HG03066 (cell line): ENCODE measurements around the gene FAM3A.
A peak's percentile ranks its signal among the peaks of the same experiment; 100 is the strongest.
"Not testable (repeated sequence)": the region's sequence is repeated elsewhere in the genome, so short reads cannot be mapped to it uniquely, and the experiment has no call there.

Source experiments
- ATAC-seq: cut with Tn5 transposase; IDR thresholded peaks from one replicate; pipeline ENCODE4 v1.9.1; 2021; ENCODE audit warnings: low read depth; ENCODE audit not compliant: unreplicated experiment

Gene FAM3A, protein sequence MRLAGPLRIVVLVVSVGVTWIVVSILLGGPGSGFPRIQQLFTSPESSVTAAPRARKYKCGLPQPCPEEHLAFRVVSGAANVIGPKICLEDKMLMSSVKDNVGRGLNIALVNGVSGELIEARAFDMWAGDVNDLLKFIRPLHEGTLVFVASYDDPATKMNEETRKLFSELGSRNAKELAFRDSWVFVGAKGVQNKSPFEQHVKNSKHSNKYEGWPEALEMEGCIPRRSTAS

DNA sequence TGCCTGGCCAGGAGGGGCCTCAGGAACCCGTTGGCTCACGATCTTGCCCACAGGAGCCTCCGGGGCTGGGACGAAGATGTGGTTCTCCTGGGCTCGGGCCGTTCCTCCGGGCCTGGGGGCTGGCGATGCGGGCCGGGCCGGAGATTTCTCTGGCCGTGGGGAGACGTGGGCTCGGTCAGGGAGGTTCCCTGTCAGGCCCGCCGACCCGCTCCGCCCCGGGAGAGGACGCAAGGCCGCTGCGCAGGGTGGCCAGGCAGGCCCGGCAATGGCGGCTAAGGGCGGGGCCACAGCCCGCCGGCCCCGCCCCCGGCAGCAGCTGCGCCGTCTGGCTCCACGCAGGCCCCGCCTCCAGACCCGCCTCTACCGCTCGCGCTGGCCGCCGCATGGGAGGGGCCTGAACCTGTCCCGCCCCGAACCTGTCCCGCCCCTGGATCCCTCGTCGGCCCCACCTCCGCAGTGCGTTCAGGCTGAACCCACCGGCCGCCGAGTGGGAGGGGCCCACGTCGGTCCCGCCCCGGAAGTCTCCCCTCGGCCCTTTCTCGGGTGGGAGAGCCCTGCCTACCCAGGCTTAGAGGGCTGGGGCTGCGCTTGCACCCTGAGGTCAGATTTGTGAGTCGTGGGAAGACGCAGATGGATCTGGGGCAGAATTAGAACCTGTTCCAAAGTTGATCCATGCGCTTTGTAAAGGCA, at the start of gene FAM3A:
TSS of gene FAM3A (minus strand) at position 267 of the 690 bp plus-strand sequence. CDS start 460 bp downstream, outside the sequence.
- peak; percentile 84 for ATAC-seq

DNA sequence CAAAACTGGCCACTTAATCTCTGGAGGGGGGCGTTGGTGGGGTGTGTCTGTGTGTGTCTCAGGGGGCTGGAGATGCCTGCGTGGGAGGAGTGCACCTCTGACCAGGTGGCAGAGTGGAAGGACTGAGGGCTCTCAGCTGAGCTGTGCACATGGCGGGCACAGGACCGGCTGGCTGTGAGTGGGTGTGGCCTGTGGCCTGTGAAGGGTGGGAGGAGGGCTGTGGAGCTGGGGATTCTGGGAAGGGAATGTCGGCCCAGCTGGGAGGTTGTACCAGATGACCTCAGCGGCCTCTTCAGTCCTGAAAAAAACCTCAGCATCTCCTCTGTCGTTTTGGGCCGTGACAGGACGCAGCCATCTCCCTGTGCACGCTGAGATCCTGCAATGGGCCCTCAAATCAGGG, 46.3 kb upstream of the FAM3A start:
- ATAC-seq = not testable (repeated sequence)

DNA sequence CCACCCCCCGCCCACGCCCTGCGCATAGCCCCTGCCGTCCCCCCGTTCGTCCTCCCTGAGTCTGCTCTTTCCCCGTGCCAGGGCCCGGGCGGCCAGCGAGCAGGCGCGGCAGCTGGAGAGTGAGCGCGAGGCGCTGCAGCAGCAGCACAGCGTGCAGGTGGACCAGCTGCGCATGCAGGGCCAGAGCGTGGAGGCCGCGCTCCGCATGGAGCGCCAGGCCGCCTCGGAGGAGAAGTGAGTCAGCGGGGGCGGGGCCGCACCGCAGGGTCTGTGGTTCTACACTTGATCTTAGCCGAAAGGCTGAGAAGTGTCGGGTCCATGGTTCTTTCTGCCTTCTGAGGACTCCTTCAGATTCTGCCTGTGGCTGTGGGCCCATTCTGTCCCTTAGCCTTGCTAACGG, 44.3 kb upstream of the FAM3A start:
- not testable (repeated sequence) for ATAC-seq

DNA sequence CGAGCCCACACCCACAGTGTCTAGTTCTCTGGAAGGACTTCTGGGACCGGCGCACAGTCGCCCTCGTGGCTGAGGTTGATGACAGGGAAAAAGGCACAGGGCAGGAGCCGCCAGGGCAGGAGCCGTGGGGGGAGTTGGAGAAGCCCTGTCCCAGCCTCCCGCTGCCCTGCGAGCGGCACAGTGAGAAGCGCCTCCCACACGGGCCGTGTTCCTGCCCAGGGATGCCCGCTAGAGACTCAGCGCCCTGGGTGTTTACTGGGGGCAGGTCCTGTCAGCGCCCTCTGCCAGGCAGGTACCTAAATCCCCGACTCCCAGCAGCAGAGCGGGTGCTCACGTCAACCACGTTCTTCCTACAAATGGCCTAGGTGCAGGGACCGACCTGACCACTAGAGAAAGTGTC, 42.9 kb upstream of the FAM3A start:
- not testable (repeated sequence) for ATAC-seq

DNA sequence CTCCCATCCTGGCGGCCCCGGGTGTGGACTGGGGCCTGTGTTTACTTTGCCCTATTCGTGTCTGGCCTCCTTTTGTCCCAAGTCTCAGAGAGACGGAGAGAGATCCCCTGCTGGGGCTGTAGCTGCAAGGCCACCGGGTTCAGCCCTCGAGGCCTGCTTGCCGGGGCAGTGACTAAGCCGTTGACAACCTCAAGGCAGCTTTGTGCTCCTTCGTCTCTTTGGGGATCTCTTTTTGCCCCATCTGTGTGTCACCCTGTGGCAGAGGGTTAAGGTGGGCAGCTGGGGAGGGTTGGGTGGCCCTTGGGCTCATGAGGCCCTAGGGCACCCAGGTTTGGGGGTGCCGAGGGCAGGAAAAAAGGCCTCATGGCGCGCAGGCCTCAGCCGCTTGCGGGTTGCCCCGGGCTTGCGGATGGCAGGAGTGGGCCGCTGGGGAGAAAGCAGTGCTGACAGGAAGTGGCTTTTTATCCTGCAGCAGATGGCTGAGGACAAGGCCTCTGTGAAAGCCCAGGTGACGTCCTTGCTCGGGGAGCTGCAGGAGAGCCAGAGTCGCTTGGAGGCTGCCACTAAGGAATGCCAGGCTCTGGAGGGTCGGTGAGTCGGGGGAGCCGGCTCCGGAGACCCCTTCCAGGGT, 42.1 kb upstream of the FAM3A start:
- not testable (repeated sequence) for ATAC-seq

DNA sequence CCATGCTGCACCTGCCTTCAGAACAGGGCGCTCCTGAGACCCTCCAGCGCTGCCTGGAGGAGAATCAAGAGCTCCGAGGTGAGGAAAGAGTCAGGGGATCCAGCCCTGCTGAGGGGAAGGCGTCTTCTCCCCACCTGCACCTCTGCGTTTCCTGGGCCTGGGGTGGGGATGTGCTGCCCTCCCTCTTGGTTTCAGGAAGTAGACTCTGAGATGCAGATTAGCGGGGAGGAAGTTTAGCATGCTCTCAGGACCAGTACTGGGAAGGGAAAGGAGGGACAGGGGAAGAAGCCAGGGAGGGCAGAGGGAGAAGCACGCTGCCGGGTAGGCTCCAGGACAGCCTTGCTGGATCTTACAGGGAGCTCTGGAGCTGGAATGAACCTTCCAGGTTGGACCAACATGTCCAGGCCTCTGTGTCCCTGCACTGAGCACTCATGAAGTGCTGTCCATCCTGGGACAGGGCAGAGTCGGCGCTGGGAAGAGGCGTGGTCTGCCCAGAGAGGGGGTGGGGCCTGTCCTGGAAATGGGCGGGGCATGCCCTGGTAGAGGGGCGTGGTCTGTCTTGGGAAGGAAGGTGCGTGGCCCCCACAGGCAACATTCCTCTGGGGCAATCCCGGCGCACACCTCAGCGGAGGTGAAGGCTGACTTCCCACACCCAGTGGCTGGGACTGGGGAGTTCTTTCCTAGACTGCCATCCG, 36.2 kb upstream of the FAM3A start:
- ATAC-seq = not testable (repeated sequence)

DNA sequence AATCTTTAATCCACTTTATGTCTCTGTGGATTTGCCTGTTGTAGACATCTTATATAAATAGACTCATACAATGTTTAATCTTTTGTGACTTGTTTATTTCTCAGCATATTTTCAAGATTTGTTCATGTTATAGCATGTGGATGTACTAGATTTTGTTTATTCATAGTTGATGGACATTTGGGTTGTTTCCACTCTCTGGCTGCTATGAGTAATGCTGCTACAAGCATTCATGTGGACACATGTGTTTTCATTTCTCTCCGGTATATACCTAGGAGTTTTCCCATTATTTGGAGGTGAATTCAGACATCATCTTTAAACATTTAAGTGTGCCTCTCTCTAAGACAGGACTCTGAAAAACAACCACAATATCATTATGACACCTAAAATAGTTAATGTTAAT, 33.7 kb upstream of the FAM3A start:
- ATAC-seq = no peak

DNA sequence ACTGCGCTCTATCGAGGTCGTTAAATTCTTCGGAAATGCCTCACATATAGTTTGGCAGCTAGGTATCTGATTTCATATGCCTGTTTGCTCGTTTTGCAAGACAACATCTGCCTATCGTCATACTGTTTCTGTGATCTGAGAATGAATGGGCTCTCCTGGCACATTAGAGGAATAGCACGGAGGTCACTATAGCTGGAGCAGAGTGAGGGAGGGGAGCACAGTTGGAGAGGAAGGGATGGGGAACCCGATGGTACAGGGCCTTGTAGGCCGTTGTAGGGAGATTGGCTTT, 31.9 kb upstream of the FAM3A start:
- no peak for ATAC-seq

DNA sequence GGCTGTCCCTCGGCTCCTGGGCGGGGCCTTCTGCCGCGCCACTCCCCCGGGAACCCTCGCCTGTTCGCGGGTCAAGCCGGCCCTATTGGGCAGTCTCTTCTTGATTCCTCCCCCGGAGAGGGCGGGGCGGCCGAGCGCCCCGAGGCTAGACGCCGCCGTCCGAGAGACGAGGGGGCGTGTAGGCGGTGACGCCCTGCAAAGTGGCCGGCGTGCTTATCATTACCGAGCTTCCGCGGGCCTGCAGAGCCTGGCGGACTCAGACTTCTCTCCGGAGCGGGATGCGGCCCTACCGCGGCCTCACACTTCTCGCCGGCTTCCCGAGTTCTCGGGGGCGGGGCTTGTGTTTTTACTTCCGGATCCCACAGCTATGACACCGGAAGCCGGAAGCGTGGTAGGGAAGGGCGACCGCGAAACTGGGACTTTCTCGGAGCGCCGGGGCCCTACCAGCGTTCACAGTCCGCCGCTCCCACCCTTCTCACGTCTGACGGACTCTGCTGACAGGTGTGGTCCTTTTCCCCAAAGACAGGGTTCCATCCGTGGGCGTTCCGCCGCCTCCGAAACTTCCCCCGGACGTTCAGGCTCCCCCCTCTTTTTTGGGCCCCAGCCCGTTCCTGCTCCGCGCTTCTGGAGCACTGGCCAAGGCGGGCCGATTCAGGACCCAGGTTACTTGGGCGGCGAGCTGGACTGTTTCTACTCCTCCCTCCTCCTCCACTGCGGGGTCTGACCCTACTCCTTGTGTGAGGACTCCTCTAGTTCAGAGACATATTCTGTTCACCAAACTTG, 31.4 kb upstream of the FAM3A start, which contains the start of gene IKBKG:
TSS of gene IKBKG (plus strand) at position 376 of the 783 bp plus-strand sequence. CDS start 4,383 bp downstream, outside the sequence.
- peak; percentile 77 for ATAC-seq

DNA sequence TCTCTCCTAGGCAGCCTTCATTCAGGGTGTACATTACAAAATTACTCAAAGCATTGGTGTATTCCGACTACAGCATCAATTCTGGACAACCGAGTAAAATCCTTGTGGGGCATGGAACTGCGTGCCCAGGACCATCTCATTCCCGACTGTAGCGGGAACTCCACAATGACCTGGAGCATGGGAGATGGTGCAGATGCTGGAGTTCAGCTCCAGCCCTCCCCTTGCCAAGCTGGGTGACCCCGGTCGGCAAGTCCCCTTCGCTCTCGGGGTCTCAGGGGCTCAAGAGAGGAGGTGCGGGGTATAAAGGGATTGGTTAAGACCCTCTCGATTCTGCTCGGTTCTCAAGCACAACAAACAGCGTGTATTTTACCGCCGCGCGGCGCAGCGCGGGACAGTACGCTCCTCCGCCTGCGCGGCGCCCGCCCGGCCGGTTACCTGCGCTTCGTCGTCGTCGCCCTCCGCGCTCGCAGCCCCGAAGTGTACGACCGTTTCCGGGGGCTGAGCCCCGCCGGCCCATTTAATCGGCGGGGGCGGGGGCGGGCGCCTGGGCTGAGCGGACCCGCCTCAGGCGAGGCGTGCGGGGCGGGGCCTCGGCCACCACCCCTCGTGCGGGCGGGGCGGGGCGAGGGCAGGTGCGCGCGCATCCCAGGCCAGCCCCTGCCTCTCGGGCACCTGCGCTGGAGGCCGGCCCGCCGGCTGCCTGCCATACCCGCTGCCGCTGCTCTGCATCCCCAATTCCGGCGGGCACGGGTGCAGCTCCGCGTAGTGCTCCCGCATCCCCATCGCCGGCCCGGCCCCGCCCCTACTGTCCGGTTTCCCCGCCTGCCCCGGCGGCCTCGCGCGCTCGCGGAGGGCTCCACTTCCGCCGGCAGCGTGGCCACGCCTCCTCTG, 30.6 kb upstream of the FAM3A start, which contains the start of gene G6PD:
TSS of gene G6PD (minus strand) at position 493 of the 891 bp plus-strand sequence. CDS start 691 bp downstream, outside the sequence.
- peak; percentile 46 for ATAC-seq

DNA sequence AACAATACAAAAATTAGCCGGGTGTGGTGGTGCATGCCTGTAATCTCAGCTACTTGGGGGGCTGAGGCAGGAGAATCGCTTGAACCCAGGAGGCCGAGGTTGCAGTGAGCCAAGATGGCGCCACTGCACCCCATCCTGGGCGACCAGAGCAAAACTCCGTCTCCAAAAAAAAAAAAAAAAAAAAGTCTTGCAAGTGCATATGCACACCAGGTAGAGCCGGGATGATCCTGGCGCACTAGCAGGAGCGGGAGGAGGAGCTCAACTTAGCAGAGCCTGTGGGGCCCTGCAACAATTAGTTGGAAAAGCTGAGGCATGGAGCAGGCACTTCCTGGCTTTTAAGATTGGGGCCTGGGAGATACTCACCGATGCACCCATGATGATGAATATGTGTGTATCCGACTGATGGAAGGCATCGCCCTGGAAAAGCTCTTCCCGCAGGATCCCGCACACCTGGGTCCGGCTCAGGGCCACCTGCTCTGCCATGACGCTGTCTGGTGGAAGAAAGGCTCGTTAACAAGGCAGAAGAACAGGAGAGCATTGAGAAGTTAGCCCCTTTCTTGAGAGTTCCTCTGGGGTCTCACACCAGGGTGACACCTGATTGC, 29.7 kb upstream of the FAM3A start:
- ATAC-seq = no peak

DNA sequence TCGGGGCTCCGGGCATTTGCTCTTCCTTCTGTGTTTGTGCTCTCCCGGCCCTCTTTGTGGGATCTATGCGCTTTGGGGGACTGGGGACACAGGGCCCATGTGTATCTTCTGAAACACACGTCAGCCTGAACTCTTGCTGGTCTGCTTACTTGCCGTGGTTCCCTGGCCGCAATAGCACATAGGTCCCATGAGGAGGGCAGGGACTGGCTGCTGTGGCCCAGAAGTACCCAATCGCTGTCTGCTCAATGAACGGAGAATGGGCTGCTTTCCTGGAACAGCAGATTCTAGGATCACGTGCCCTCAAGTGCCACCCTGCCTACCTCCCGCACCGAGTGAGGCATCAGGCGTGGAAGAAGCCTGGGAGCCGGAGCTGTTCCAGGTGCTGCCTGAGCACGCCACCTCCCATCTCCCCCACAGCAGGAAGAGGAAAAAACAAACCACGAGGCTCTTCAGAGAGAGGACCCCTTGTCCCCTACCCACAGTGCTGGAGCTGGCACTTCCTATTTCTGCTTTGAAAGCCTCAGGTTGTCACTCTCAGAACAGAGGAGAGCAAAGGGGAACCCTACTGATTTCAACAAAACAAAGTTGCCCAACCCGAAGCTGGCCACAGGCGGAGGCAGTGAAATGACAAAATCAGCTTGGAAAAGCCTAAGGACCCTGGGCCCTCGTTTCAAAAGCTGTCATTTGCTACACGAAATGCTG, 26.8 kb upstream of the FAM3A start:
- no peak for ATAC-seq

DNA sequence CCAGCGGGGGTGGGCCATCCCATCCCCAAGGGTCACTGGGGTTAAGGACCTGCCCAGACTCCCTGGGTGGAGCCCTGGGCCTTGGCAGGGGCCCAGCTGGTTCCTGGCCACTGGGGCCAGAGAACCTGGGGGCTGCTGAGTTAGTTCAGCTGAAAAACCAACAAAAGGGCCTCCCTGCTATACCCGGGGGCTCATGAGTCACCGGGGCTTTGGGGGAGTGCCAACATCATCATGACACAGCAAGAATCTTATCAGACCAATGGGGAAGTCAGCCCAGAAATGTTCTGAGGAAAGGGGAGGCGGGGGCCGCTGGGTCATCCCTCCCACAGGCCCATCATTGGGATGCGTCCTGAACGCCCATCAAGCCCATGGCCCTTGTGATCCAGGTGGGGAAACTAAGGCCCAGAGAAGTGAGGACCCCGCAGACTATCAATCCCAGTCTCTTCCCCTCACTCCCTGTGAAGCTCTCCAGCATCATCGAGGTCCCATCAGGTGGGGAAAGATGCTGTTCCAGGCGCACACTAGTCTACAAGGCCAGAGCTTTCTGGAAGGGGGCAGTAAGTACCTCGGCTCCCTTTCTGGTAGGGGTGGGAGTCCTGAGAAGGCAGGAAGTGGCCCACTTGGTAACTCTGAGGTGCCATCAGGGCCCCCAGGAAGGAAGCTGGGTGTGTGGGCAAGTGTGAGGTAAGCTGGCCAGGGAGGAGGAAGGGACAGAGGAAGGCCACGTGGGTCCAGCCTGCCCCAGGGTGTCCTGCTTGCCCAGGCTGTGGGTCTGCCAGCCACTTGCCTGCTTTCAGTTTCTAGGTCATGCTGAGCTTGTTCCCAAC, 26.1 kb upstream of the FAM3A start:
- no peak for ATAC-seq

DNA sequence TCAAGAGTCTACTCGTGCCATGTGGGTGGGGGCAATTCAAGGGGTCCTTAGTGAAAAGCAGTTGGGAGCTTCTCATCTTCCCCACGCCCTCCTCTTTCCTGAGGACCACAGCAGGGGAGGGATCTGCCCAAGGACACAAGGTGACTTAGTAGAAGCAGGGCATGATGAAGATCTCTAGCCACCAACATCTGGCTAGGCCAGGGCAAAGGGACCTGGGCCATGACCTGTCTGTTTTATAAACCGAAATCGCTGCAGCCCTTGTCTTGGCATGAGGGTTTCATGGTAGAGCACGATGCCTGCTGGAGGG, 25.5 kb upstream of the FAM3A start:
- ATAC-seq = no peak

DNA sequence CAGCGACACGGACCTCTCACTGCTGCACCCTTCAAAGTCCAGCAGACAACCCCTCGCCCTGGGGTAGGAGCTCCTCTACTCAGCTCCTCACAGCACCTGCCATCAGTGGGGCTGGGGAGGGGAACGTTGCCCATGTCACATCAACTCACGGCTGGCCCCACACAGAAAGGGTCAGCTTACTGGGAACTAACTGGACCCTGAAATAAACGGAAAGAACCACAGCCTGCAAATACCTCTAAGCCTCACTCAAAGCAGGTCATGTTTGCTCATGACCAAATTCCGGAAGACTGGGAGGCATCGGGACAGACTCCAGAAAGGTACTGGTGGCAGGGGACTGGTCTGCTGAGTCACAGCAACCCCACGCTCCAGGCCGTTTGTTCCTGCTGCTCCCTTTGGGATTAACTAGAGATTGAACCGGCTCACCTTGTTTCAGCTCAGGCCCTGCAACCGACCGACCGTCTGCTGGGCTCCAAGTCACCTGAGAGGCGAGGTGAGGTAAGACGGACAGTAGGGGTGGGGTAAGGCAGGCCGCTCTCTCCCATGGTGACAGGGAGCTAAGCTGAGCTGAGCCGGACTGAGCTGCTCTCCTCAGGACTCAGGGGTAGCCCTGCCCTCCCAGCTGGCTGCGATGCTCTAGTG, 25.0 kb upstream of the FAM3A start:
- no peak for ATAC-seq

DNA sequence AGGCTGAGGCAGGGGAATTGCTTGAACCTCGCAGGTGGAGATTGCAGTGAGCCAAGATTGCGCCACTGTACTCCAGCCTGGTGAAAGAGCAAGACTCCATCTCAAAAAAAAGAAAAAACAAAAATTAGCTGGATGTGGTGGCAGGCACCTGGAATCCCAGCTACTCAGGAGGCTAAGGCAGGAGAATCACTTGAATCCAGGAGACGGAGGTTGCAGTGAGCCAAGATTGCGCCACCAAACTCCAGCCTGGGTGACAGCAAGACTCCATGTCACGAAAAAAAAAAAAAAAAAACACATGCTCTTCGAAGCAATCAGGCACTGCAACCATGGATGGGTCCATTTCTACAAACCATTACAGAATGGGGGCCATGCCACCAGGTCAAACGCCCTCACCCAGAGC, 24.3 kb upstream of the FAM3A start:
- ATAC-seq = not testable (repeated sequence)

DNA sequence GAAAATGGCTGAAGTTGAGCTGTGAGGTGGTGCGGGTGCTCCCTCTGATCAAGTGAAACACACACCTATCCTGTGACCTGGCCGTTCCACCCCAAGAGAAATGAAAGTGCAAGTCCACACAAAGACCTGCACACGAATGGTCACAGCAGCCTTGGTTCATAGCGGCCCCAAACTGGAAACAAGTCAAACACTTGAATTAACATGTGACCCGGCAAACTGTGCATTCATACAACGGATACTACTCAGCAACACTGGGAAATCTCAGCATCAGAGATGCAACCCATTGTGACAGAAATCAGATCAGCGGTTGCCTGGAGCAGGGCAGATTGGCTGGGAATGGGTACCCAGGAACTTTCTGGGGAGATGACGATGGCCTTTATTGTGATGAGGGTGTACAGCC, 23.0 kb upstream of the FAM3A start:
- ATAC-seq = no peak
